ENCODE data around the gene ZNF57. TPM values are rescaled to one million over a fixed set of nuclear protein-coding genes. Genes with fewer than 3 reads are reported as not detected.

ZNF57 gene
- total RNA-seq (2014; rRNA removed): 1.6 and 3.3 TPM in 2 replicates
- percentile 52 among the genes with signal in this experiment for Bru-seq, nascent RNA
- percentile 62 among the genes with signal in this experiment for BruChase-seq, experiment 1, labeled RNA remaining after a 6-hour chase
- BruChase-seq, experiment 2, labeled RNA remaining after a 2-hour chase: percentile 59 among the genes with signal in this experiment
- long read RNA-seq, transcript ZNF57-201 (4 exons, 2,003 nt): major isoform, 12 of 14 reads
- long read RNA-seq, partial matches to known transcripts: 0 of 14 reads
- long read RNA-seq, other reads (novel, unspliced or antisense): 1 of 14 reads

- DNase-seq (peak; percentile 96), ATAC-seq (peak; percentile 96)
- Histone ChIP-seq H3K4me3 (ENCODE audit: low read length) (peak within 1 kb of the TSS; percentile 84), H4K20me1 (ENCODE audit: low read length) (no peaks in the 10 kb centered on the region), H2AFZ (ENCODE audit: low read length) (peak within 1 kb of the TSS; percentile 91), H3K9ac (ENCODE audit: low read length) (peak within 1 kb of the TSS; percentile 76), H3K4me1 (ENCODE audit: insufficient read depth, low read length) (peaks cover 10% of the 10 kb centered on the region; the same call in 1 of the 2 replicates), H3K4me2 (ENCODE audit: low read length) (peak within 1 kb of the TSS; percentile 95), H3K9me2 (replicated peaks; ENCODE audit: low read length) (no peaks in the 10 kb centered on the region), H3K9me3 (ENCODE audit: low read length) (0 out of 2 replicates have a peak, but pooled peaks cover 6% of the 10 kb centered on the region), H3F3A (ENCODE audit: low read length, unreplicated experiment) (no peaks in the 10 kb centered on the region), H3K27ac (ENCODE audit: low read length) (no peak within 1 kb of the TSS), H3K36me3 (ENCODE audit: low read depth, low read length) (no peaks in the 10 kb centered on the region), H3K79me2 (ENCODE audit: low read length) (peaks cover 38% of the 10 kb centered on the region), H3K27me3 (ENCODE audit: low read length) (no peaks in the 10 kb centered on the region)
- no peak for TF ChIP-seq EZH2phosphoT487 (IDR thresholded peaks at IDR 0.05; ENCODE audit: borderline replicate concordance, low read length)
- TF ChIP-seq EZH2 (IDR thresholded peaks at IDR 0.05; ENCODE audit: low read length, unreplicated experiment): no peak
- no peak for TF ChIP-seq CTCF (conservative IDR thresholded peaks at IDR 0.05; ENCODE audit: low read depth, low read length)
- CTCF ChIA-PET: interaction anchor here (0.6 to 1.1 kb wide), 3 partner anchors 13 to 263 kb away, joined by 3 to 8 read pairs (median 4); no protein-coding TSS in a partner anchor
- POLR2A ChIA-PET (ENCODE audit: unreplicated experiment): interaction anchor here (1.0 kb wide), 1 partner anchor 135 kb away, joined by 3 read pairs; no protein-coding TSS in a partner anchor
- intact Hi-C loops (cut with micrococcal nuclease): no loop called here
- BruUV-seq (replicated peaks): no TSS peak
These were observed at the start of gene ZNF57 for GRCh38 chr19:2900296-2901252. Gene ZNF57 (plus strand): TSS chr19:2900928. CDS start chr19:2901046, 118 bp downstream.

- no peaks in the 10 kb centered on the region for H3F3A ChIP-seq (ENCODE audit: low read length, unreplicated experiment)
- no TSS peak for BruUV-seq (replicated peaks)
- no peak overlapping the region; the same call in 1 of the 2 replicates for H3K4me3 ChIP-seq (ENCODE audit: low read length)
- H3K79me2 ChIP-seq (ENCODE audit: low read length): no peaks in the 10 kb centered on the region
- H3K4me1 ChIP-seq (ENCODE audit: insufficient read depth, low read length): no peaks in the 10 kb centered on the region
- no peak overlapping the region for H3K9ac ChIP-seq (ENCODE audit: low read length)
- ChIA-PET CTCF (no interaction called here), POLR2A (ENCODE audit: unreplicated experiment) (no interaction called here)
- H4K20me1 ChIP-seq (ENCODE audit: low read length): no peaks in the 10 kb centered on the region
- TF ChIP-seq EZH2phosphoT487 (IDR thresholded peaks at IDR 0.05; ENCODE audit: borderline replicate concordance, low read length): no peak
- no peak for TF ChIP-seq CTCF (conservative IDR thresholded peaks at IDR 0.05; ENCODE audit: low read depth, low read length)
- TF ChIP-seq EZH2 (IDR thresholded peaks at IDR 0.05; ENCODE audit: low read length, unreplicated experiment): no peak
- H3K36me3 ChIP-seq (ENCODE audit: low read depth, low read length): peaks cover 55% of the 10 kb centered on the region
- H2AFZ ChIP-seq (ENCODE audit: low read length): no peak overlapping the region
- no peak overlapping the region for H3K4me2 ChIP-seq (ENCODE audit: low read length)
- H3K27ac ChIP-seq (ENCODE audit: low read length): no peak overlapping the region
- intact Hi-C loops (cut with micrococcal nuclease): no loop called here
- no peaks in the 10 kb centered on the region for H3K9me2 ChIP-seq (replicated peaks; ENCODE audit: low read length)
- ATAC-seq (no peak), DNase-seq (no peak)
- H3K9me3 ChIP-seq (ENCODE audit: low read length): peaks cover 41% of the 10 kb centered on the region
- H3K27me3 ChIP-seq (ENCODE audit: low read length): no peaks in the 10 kb centered on the region
These were observed 48.1 kb upstream of the ZNF57 start for GRCh38 chr19:2852598-2852997.
